ENCODE data around the gene ACOX1.

ACOX1 gene

GRCh38 chr17:76008630-76009425 lies 29.9 kb upstream of the ACOX1 start:
- TF ChIP-seq CTCF (IDR thresholded peaks at IDR 0.05; ENCODE audit: low read depth, low read length) = no peak
- no peak overlapping the region for H3K4me3 ChIP-seq (ENCODE audit: low read depth, low read length)

GRCh38 chr17:76008208-76008607 lies 29.2 kb upstream of the ACOX1 start:
- TF ChIP-seq CTCF (IDR thresholded peaks at IDR 0.05; ENCODE audit: low read depth, low read length) = no peak
- H3K4me3 ChIP-seq (ENCODE audit: low read depth, low read length) = no peak overlapping the region

- no peak overlapping the region for H3K4me3 ChIP-seq (ENCODE audit: low read depth, low read length)
- TF ChIP-seq CTCF (IDR thresholded peaks at IDR 0.05; ENCODE audit: low read depth, low read length) = no peak
These were observed 28.8 kb upstream of the ACOX1 start for GRCh38 chr17:76007850-76008165.

GRCh38 chr17:76007131-76007849 lies 28.3 kb upstream of the ACOX1 start:
- H3K4me3 ChIP-seq (ENCODE audit: low read depth, low read length) = no peak overlapping the region
- TF ChIP-seq CTCF (IDR thresholded peaks at IDR 0.05; ENCODE audit: low read depth, low read length) = no peak

- H3K4me3 ChIP-seq (ENCODE audit: low read depth, low read length) = no peak overlapping the region
- peak; percentile 69 for TF ChIP-seq CTCF (IDR thresholded peaks at IDR 0.05; ENCODE audit: low read depth, low read length)
These were observed 26.5 kb upstream of the ACOX1 start for GRCh38 chr17:76005263-76006149.

- H3K4me3 ChIP-seq (ENCODE audit: low read depth, low read length) = no peak overlapping the region
- TF ChIP-seq CTCF (IDR thresholded peaks at IDR 0.05; ENCODE audit: low read depth, low read length) = no peak
These were observed 25.8 kb upstream of the ACOX1 start for GRCh38 chr17:76004750-76005262.

Data from WI38 (cell line).